SK-N-SH (cell line): ENCODE data around the gene GLTP. TPM values are rescaled to one million over a fixed set of nuclear protein-coding genes. Genes with fewer than 3 reads are reported as not detected.

Experiments used
- CTCF ChIA-PET: fragments of 300-600, 350-600 bp; formaldehyde crosslinking; extraction: SDS; loops from one replicate; lab custom pipeline; 2021; lab: Yijun Ruan, JAX
- POLR2A ChIA-PET: fragments of 350-600 bp; sonication (Branson Sonifier 250); formaldehyde crosslinking; extraction: SDS; loops from one replicate; lab custom pipeline; 2020; ENCODE audit warnings: antibody characterized with exemption, inconsistent platforms; lab: Yijun Ruan, JAX
- DNase-seq: peaks from one replicate; pipeline ENCODE4 v3.0.0; 2012
- H2AFZ ChIP-seq: fragments of 200-600 bp; sonication (generic); 2 replicates; pipeline ENCODE4 v1.8.1; 2016; ENCODE audit warnings: antibody characterized with exemption, mild to moderate bottlenecking, low read depth
- H3F3A ChIP-seq: fragments of 200-600 bp; sonication (generic); replicated peaks from 2 replicates; pipeline ENCODE3; 2016; ENCODE audit warnings: antibody characterized with exemption, mild to moderate bottlenecking; ENCODE audit not compliant: insufficient read depth
- H3K27ac ChIP-seq, 2 experiments: fragments of 200-500 bp in 1 of 2; fragments of 200-600 bp in 1 of 2; sonication (Bioruptor generic) in 1 of 2; sonication (generic), shearing (Covaris generic) in 1 of 2; 2 replicates each; pipeline versions ENCODE4 v1.5.1 to v1.6.1; 2014 to 2016; ENCODE audit warnings: low read depth in 2 of 2, inconsistent platforms in 1 of 2, low read length in 1 of 2, mild to moderate bottlenecking in 1 of 2, mixed read lengths in 1 of 2
- H3K27me3 ChIP-seq: fragments of 200-600 bp; sonication (generic), shearing (Covaris generic); 2 replicates; pipeline ENCODE4 v1.6.1; 2016; ENCODE audit warnings: mixed run types; ENCODE audit not compliant: insufficient read depth
- H3K36me3 ChIP-seq, 2 experiments: fragments of 200-500 bp in 1 of 2; fragments of 200-600 bp in 1 of 2; sonication (Bioruptor generic) in 1 of 2; sonication (generic) in 1 of 2; replicated peaks in 1 of 2; 2 replicates each; pipeline versions ENCODE3 to v1.5.1; 2014 to 2016; ENCODE audit warnings: low read length in 1 of 2, mild to moderate bottlenecking in 1 of 2; ENCODE audit not compliant: insufficient read depth in 2 of 2, control insufficient read depth in 1 of 2
- H3K4me1 ChIP-seq, 2 experiments: fragments of 200-500 bp in 1 of 2; fragments of 200-600 bp in 1 of 2; sonication (Bioruptor generic) in 1 of 2; sonication (generic), shearing (Covaris generic) in 1 of 2; 2 replicates each; pipeline versions ENCODE4 v1.5.1 to v1.6.1; 2014 to 2016; ENCODE audit warnings: low read depth in 1 of 2, low read length in 1 of 2, mixed run types in 1 of 2; ENCODE audit not compliant: insufficient read depth in 2 of 2, control insufficient read depth in 1 of 2
- H3K4me2 ChIP-seq: fragments of 200-600 bp; sonication (generic), shearing (Covaris generic); 2 replicates; pipeline ENCODE4 v1.6.1; 2017; ENCODE audit warnings: mixed run types
- H3K4me3 ChIP-seq, 2 experiments: fragments of 200-500 bp in 1 of 2; fragments of 200-600 bp in 1 of 2; sonication (Bioruptor generic) in 1 of 2; sonication (generic), shearing (Covaris generic) in 1 of 2; 2 replicates each; pipeline versions ENCODE4 v1.5.1 to v1.8.1; 2014 to 2016; ENCODE audit warnings: low read depth in 2 of 2, inconsistent platforms in 1 of 2, low read length in 1 of 2, mild to moderate bottlenecking in 1 of 2, mixed read lengths in 1 of 2, moderate library complexity in 1 of 2
- H3K79me2 ChIP-seq: fragments of 200-600 bp; sonication (generic); 2 replicates; pipeline ENCODE4 v1.8.1; 2017; ENCODE audit warnings: mild to moderate bottlenecking; ENCODE audit not compliant: insufficient read depth
- H3K9ac ChIP-seq: fragments of 200-600 bp; sonication (generic); 2 replicates; pipeline ENCODE4 v1.6.1; 2017; ENCODE audit warnings: mixed run types
- H3K9me2 ChIP-seq: fragments of 200-600 bp; sonication (generic); 2 replicates; pipeline ENCODE4 v1.6.1; 2017; ENCODE audit warnings: mixed run types
- H3K9me3 ChIP-seq: fragments of 200-600 bp; sonication (generic); 2 replicates; pipeline ENCODE4 v1.6.1; 2017; ENCODE audit warnings: mixed run types, mild to moderate bottlenecking, moderate library complexity
- H4K20me1 ChIP-seq: fragments of 200-600 bp; sonication (generic); 2 replicates; pipeline ENCODE4 v1.6.1; 2017; ENCODE audit warnings: mild to moderate bottlenecking, mixed run types; ENCODE audit not compliant: insufficient read depth
- EP300 ChIP-seq, 2 experiments: IDR thresholded peaks; 2 replicates each; pipeline versions ENCODE4 v1.4.0 to v1.6.1; 2012; ENCODE audit warnings: borderline replicate concordance in 1 of 2, low read depth in 1 of 2, low read length in 1 of 2
- FOXJ3 ChIP-seq: sonication (generic); formaldehyde crosslinking; IDR thresholded peaks from 2 replicates; pipeline ENCODE4 v1.5.1; 2020; ENCODE audit warnings: mild to moderate bottlenecking, missing genetic modification reagents
- GABPA ChIP-seq: IDR thresholded peaks from 2 replicates; pipeline ENCODE4 v1.4.0; 2012; ENCODE audit warnings: low read depth, mild to moderate bottlenecking
- IRF3 ChIP-seq: fragments of 150-350 bp; IDR thresholded peaks from 2 replicates; pipeline ENCODE4 v1.6.1; 2016; ENCODE audit warnings: mild to moderate bottlenecking, low read depth, low read length
- MAX ChIP-seq: IDR thresholded peaks from 2 replicates; pipeline ENCODE4 v1.4.0; 2012; ENCODE audit warnings: low read depth
- MEF2A ChIP-seq: IDR thresholded peaks from 2 replicates; pipeline ENCODE4 v1.4.0; 2012; ENCODE audit warnings: low read depth, borderline replicate concordance
- NFIC ChIP-seq: IDR thresholded peaks from 2 replicates; pipeline ENCODE4 v1.4.0; 2012; ENCODE audit warnings: borderline replicate concordance
- RCOR1 ChIP-seq: fragments of 150-350 bp; IDR thresholded peaks from 2 replicates; pipeline ENCODE4 v1.6.1; 2017; ENCODE audit warnings: antibody characterized with exemption, low read length
- REST ChIP-seq: IDR thresholded peaks from 2 replicates; pipeline ENCODE4 v1.6.1; 2012; ENCODE audit warnings: mild to moderate bottlenecking, low read depth, low read length, moderate library complexity
- RXRA ChIP-seq: IDR thresholded peaks from 2 replicates; pipeline ENCODE4 v1.4.0; 2012; ENCODE audit warnings: low read depth, mild to moderate bottlenecking, borderline replicate concordance
- SIN3A ChIP-seq: IDR thresholded peaks from 2 replicates; pipeline ENCODE4 v1.6.1; 2012; ENCODE audit warnings: low read depth, mild to moderate bottlenecking, low read length, moderate library complexity, borderline replicate concordance
- TCF12 ChIP-seq: IDR thresholded peaks from 2 replicates; pipeline ENCODE4 v1.4.0; 2012
- TEAD4 ChIP-seq: IDR thresholded peaks from 2 replicates; pipeline ENCODE4 v1.4.0; 2012; ENCODE audit warnings: mild to moderate bottlenecking, borderline replicate concordance; ENCODE audit not compliant: insufficient read depth
- USF1 ChIP-seq: IDR thresholded peaks from 2 replicates; pipeline ENCODE4 v1.4.0; 2012; ENCODE audit warnings: low read depth, borderline replicate concordance
- USF2 ChIP-seq: fragments of 150-350 bp; IDR thresholded peaks from 2 replicates; pipeline ENCODE4 v1.6.1; 2017; ENCODE audit warnings: antibody characterized with exemption, low read length, low read depth, borderline replicate concordance
- WGBS: methylation state at CpG from one replicate; pipeline ENCODE4 v1.1.6; 2017; ENCODE audit warnings: low lambda C conversion rate; 5-methylcytosine and 5-hydroxymethylcytosine counted together
- polyA plus RNA-seq, 3 experiments: library from polyadenylated mRNA; depleted of rRNA; stranded (reverse); fragments of >200 nt; gene quantifications; 2 replicates each; pipeline ENCODE4 v1.2.3, GENCODE V29; 2012

GLTP gene
- polyA plus RNA-seq, 1 of the 3 experiments (the other 2 are of a cell fraction), result 23.0 TPM

- peaks cover 4 to 28% of the 10 kb centered on the region in 2 experiments for H3K36me3 ChIP-seq
- WGBS, result 94% methylated on average over 5 of the region's 5 CpGs
- no peaks in the 10 kb centered on the region for H3F3A ChIP-seq
- no peak overlapping the region for H3K4me3 ChIP-seq
- no peak overlapping the region for H3K9ac ChIP-seq
- POLR2A ChIA-PET, result no interaction called here
- H3K27ac ChIP-seq, result no peak overlapping the region
- no peaks in the 10 kb centered on the region for H4K20me1 ChIP-seq
- H3K27me3 ChIP-seq, result no peaks in the 10 kb centered on the region
- no peak overlapping the region for H2AFZ ChIP-seq
- H3K9me3 ChIP-seq, result no peaks in the 10 kb centered on the region
- H3K4me2 ChIP-seq, result no peak overlapping the region
- CTCF ChIA-PET, result interaction anchor here (1.0 to 4.2 kb wide), 5 partner anchors 12 to 70 kb away, joined by 3 to 30 read pairs (median 5); no protein-coding TSS in a partner anchor
- no peaks in the 10 kb centered on the region for H3K9me2 ChIP-seq
- H3K4me1 ChIP-seq, result no peaks in the 10 kb centered on the region
- no peak for DNase-seq
- H3K79me2 ChIP-seq, result no peaks in the 10 kb centered on the region
- TF ChIP-seq FOXJ3 (no peak), RCOR1 (no peak), IRF3 (no peak), USF2 (no peak), EP300 (IDR thresholded peaks at IDR 0.05; ENCODE audit: borderline replicate concordance in 1 of 2, low read depth in 1 of 2, low read length in 1 of 2) (no peak), NFIC (no peak), REST (no peak), USF1 (no peak), MAX (no peak), TCF12 (no peak), GABPA (no peak), RXRA (no peak), MEF2A (no peak), TEAD4 (no peak), SIN3A (no peak)
Observed at GRCh38 chr12:109858764-109859163, 21.6 kb downstream of the GLTP start.
